HepG2 (cell line): ENCODE data around the gene MAPK8IP3. TPM values are rescaled to one million over a fixed set of nuclear protein-coding genes. Genes with fewer than 3 reads are reported as not detected.

Source experiments
- MAFK ChIP-seq, 2 experiments: IDR thresholded peaks in 1 of 2; conservative IDR thresholded peaks in 1 of 2; 2 replicates each; pipeline ENCODE4 v1.6.1; 2011; ENCODE audit warnings: improper control_type of control experiment in 2 of 2, low read length in 2 of 2
- MYPOP ChIP-seq: sonication (generic); formaldehyde crosslinking; IDR thresholded peaks from 2 replicates; pipeline ENCODE4 v1.8.1; 2023; ENCODE audit warnings: mild to moderate bottlenecking, moderate library complexity, missing genetic modification reagents
- NFAT5 ChIP-seq: sonication (generic); formaldehyde crosslinking; IDR thresholded peaks from 2 replicates; pipeline ENCODE4 v1.4.0; 2020; ENCODE audit warnings: missing genetic modification reagents
- PRPF4 ChIP-seq: fragments of 200-400 bp; formaldehyde crosslinking; IDR thresholded peaks from 2 replicates; pipeline ENCODE4 v1.6.1; 2016; ENCODE audit warnings: low read length, low read depth; ENCODE audit not compliant: poor library complexity, severe bottlenecking
- SALL1 ChIP-seq: sonication (generic); formaldehyde crosslinking; IDR thresholded peaks from 2 replicates; pipeline ENCODE4 v1.8.0; 2022; ENCODE audit warnings: mild to moderate bottlenecking, missing genetic modification reagents
- ZBTB40 ChIP-seq, 2 experiments: fragments of 450-650 bp in 1 of 2; sonication (generic) in 1 of 2; formaldehyde crosslinking in 1 of 2; IDR thresholded peaks; 2 replicates each; pipeline versions ENCODE4 v1.6.1 to v1.8.0; 2016 to 2022; ENCODE audit warnings: antibody characterized with exemption in 1 of 2, mild to moderate bottlenecking in 1 of 2, missing genetic modification reagents in 1 of 2
- ZFP82 ChIP-seq: sonication (generic); formaldehyde crosslinking; IDR thresholded peaks from 2 replicates; pipeline ENCODE4 v1.5.1; 2020; ENCODE audit warnings: mild to moderate bottlenecking, missing genetic modification reagents, borderline replicate concordance
- ZNF224 ChIP-seq: sonication (generic); formaldehyde crosslinking; IDR thresholded peaks from 2 replicates; pipeline ENCODE4 v1.5.0; 2020; ENCODE audit warnings: mild to moderate bottlenecking, missing genetic modification reagents
- ZNF274 ChIP-seq: sonication (generic); formaldehyde crosslinking; IDR thresholded peaks from 2 replicates; pipeline ENCODE4 v1.5.1; 2020; ENCODE audit warnings: mild to moderate bottlenecking, missing genetic modification reagents
- ZNF530 ChIP-seq: sonication (generic); formaldehyde crosslinking; IDR thresholded peaks from 2 replicates; pipeline ENCODE4 v1.5.0; 2020; ENCODE audit warnings: low read depth, mild to moderate bottlenecking, missing genetic modification reagents
- ZNF660 ChIP-seq: sonication (generic); formaldehyde crosslinking; IDR thresholded peaks from 2 replicates; pipeline ENCODE4 v1.5.1; 2020; ENCODE audit warnings: mild to moderate bottlenecking, low read depth, missing genetic modification reagents, borderline replicate concordance
- polyA plus RNA-seq, 8 experiments: library from polyadenylated mRNA; depleted of rRNA in 3 of 8; stranded (reverse) in 7 of 8; unstranded in 1 of 8; fragments of >200 nt; fragmentation: Illumina TruSeq in 4 of 8; extraction: Trizol in 4 of 8; gene quantifications; 2 replicates each; pipeline versions ENCODE4 v1.2.1 to v1.2.3, GENCODE V29; 2011 to 2016; ENCODE audit warnings: low read depth in 4 of 8, missing spikeins in 1 of 8, mixed read lengths in 1 of 8; ENCODE audit not compliant: insufficient read depth in 1 of 8
- total RNA-seq, 5 experiments: library from RNA; depleted of rRNA; stranded (reverse); fragments of >200 nt; fragmentation: Illumina TruSeq; extraction: Trizol; gene quantifications; 2 replicates each; pipeline ENCODE4 v1.2.3, GENCODE V29; 2016; ENCODE audit warnings: low read depth in 1 of 5

The MAPK8IP3 gene
- total and polyA plus RNA-seq, 2 of the 13 experiments (the other 11 are each of a cell fraction or from before 2014, with no cell fraction given): 25.1 to 41.7 TPM

GRCh38 chr16:1772908-1773702, 67.1 kb downstream of the MAPK8IP3 start, which contains the start of gene MRPS34 (continued):
- TF ChIP-seq NFAT5 (CRISPR knock-in tag) (peak; percentile 93), ZBTB40 (IDR thresholded peaks at IDR 0.05) (peak; percentile 93), ZBTB40 (CRISPR knock-in tag; IDR thresholded peaks at IDR 0.05) (peak; percentile 44; the same call in 1 of the 2 replicates), MAFK (conservative IDR thresholded peaks at IDR 0.05 in 1 of 2, IDR thresholded peaks at IDR 0.05 in 1 of 2; ENCODE audit: low read length in 2 of 2) (no peak), MYPOP (CRISPR knock-in tag) (peak; percentile 50), PRPF4 (no peak), ZNF274 (peak; percentile 68; the same call in 1 of the 2 replicates), ZFP82 (CRISPR knock-in tag) (0 out of 2 replicates have a peak, but pooled peaks have one; percentile 63), SALL1 (CRISPR knock-in tag) (peak; percentile 84), ZNF530 (CRISPR knock-in tag) (peak; percentile 36; the same call in 1 of the 2 replicates), ZNF660 (no peak), ZNF224 (CRISPR knock-in tag) (peak; percentile 81)
